ENCODE data around the gene HSPA9.

- TF ChIP-seq, protein P1, sequence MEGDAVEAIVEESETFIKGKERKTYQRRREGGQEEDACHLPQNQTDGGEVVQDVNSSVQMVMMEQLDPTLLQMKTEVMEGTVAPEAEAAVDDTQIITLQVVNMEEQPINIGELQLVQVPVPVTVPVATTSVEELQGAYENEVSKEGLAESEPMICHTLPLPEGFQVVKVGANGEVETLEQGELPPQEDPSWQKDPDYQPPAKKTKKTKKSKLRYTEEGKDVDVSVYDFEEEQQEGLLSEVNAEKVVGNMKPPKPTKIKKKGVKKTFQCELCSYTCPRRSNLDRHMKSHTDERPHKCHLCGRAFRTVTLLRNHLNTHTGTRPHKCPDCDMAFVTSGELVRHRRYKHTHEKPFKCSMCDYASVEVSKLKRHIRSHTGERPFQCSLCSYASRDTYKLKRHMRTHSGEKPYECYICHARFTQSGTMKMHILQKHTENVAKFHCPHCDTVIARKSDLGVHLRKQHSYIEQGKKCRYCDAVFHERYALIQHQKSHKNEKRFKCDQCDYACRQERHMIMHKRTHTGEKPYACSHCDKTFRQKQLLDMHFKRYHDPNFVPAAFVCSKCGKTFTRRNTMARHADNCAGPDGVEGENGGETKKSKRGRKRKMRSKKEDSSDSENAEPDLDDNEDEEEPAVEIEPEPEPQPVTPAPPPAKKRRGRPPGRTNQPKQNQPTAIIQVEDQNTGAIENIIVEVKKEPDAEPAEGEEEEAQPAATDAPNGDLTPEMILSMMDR (IDR thresholded peaks at IDR 0.05; ENCODE audit: borderline replicate concordance, extremely low read depth, low read length, poor library complexity, severe bottlenecking): no peak
- TF ChIP-seq EZH2 (IDR thresholded peaks at IDR 0.05; ENCODE audit: borderline replicate concordance, low read depth, low read length, severe bottlenecking): no peak
Observed at GRCh38 chr5:138579517-138579863, 4.3 kb upstream of the HSPA9 start.

Data from DND-41 (cell line).